Fibroblast of skin of scalp (primary cell): Measurements from ENCODE around the gene OVAAL.

ENCODE experiments used
- DNase-seq: peaks from one replicate; pipeline ENCODE4 v3.0.0-alpha.2; 2013

The OVAAL gene

DNA sequence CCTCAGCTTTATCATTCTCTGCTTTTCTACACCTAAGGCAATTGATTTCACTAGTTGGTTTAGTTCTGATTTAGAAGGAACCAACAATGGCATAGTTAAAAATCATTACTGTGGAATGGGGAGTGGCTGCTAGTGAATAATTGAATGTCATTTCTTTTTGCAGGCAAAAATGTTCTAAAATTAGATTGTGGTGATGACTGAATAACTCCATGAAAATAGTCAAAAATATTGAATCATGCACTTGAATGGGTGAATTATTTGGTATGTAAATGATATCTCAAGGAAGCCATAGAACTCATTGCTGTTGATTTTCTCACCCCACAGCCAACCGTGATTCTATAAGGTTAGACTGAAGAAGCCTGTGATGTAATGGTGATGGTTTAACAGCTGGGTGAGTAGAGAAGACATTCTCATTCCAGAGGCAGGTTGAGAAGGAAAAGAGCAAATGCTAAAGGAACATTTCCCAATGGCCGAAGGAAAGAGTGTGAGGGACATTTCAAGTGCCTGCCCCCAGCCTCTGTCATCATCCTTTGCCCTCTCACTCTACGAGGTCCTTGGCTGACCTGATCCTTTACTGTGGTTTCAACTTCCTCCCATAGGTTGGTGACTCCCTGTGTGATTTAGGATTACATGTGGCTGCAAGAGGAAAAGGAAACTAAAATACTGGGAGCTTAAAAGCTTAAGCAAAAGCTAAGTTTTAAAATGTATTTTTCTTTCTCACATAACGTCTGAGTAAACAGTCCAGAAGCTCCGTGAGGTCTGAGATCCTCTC lies 12.5 kb downstream of the OVAAL start:
- peak; percentile 70 for DNase-seq

- DNase-seq: no peak
Measured at GRCh38 chr1:180571832-180572636, 13.3 kb downstream of the OVAAL start.

DNA sequence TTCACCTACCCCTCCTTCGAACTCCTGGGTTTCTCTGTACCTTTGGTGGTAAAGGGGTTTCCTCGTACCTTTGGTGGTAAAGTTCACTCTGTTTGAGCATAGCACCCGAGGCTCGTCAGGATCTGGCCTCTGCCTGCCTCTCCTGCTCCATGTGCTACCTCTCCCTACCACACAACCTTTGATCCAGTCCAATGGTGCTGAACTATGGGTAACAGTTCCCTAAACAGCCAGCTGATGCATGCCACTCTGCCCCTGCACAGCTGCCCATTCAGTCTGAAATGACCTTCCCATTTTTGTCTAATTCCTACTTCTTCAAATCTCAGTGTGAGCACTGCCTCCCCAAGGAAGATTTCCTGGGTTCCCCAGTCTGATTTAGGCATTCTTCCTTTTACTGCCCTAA lies 14.0 kb downstream of the OVAAL start:
- no peak for DNase-seq

- no peak for DNase-seq
Measured at GRCh38 chr1:180574031-180574713, 15.4 kb downstream of the OVAAL start.

DNA sequence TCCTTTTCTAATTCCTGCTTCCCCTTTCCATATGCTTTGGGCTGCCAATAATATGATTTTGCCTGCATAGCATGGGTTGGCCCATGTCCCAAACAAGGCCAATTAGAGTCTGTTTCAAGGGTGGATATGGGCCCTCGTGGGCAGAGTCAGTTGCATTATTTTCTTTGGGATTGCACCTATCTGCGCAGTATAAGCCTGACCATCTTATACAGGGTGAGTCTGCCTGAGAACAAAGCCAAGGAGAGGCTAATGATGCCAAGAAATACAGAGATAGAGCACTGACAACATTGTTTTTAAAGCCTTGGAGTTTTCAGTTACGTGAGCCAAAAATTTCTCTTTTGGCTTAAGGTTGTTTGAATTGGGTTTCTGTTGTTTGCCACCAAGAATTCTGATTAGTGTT lies 18.6 kb downstream of the OVAAL start:
- no peak for DNase-seq

DNA sequence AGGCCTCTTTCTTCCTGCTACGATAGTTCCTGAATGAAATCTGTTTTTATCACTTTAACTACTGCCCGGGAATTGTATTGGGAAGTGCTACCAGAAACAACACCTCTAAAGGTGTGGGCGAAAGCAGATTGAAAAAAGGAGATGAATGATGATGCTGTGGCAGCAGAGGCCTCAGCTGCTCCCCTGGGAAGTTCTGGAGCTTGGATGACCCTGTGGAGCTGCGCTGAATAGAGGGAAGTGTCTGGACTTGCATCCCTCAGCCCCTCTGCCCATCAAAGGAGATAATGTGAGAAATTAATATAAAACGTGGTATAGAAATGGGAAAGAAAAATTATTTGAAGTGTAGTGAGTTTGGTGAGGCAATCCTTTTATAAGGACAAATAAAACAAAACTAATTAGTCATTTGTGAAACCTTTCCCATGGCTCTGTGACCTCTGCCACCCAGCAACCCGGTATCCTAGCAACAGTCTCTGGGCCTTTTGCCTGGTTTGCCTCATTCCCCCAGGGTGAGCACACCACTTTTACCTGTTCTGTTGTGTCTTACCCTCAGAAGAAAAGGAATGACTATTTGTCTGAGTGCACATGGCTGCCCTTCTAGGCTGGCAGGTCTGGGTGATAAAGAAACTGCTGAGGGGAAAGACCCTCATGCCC lies 21.3 kb downstream of the OVAAL start:
- DNase-seq: no peak

DNA sequence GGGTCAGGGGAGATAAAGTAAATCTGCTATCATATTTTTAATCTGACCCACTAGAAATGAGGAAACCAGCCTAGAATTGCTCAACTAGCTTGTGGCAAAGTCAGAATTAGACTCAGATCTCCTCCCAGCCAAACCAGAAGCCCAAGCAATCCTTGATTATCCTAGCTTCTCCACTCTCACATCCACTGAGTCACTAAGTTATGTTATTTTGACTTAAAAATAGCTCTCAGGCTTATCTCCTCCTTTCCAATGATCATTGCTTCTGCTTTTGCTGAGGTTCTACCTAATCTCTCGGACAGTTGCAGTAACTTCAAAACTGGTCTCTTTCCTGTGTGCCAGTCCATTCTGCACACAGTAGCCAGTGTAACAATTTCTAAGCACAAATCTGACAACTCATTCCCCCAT lies 22.9 kb downstream of the OVAAL start:
- DNase-seq: no peak

GRCh38 chr1:180584869-180585268 lies 26.1 kb downstream of the OVAAL start:
- no peak for DNase-seq

DNA sequence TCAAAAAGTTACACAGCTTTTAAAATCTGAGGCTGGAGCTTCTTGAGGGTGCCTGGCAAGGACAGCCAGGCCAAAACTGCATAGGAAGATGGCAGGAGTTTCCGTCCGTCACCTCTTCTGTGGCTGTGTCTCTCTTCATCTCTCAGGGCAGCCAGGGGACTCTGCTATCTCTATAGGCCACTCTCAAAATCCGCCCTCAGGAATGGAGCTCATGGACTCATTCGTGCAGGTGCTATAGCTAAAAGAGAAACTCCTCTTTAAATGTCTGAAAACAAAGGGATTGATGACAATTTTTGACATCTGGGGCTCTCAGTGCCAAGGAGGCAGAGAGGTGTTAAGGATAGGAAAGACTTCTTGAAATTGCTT lies 27.2 kb downstream of the OVAAL start:
- DNase-seq: no peak

DNA sequence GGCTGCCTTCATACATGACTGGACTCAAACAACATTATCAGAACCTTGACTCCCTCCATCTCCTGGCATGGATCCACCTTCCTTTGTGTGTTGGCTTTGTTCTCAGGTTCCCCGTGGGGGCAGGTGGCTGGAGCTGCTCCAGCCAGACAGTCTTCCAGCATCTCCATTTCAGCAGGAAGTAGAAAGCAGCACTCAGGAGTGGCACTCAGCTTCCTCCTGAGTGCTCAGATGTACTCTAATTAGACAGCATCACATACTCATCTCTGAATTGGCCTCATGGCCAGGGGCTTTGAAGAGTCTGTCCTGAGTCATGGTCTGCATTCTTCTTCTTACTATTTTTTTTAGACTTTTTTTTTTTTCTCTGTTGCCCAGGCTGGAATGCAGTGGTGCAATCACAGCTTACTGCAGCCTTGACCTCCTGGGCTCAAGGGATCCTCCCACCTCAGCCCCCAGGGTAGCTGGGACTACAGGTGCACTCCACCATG lies 27.9 kb downstream of the OVAAL start:
- DNase-seq: peak; percentile 68

GRCh38 chr1:180588121-180588520 lies 29.4 kb downstream of the OVAAL start:
- no peak for DNase-seq

DNA sequence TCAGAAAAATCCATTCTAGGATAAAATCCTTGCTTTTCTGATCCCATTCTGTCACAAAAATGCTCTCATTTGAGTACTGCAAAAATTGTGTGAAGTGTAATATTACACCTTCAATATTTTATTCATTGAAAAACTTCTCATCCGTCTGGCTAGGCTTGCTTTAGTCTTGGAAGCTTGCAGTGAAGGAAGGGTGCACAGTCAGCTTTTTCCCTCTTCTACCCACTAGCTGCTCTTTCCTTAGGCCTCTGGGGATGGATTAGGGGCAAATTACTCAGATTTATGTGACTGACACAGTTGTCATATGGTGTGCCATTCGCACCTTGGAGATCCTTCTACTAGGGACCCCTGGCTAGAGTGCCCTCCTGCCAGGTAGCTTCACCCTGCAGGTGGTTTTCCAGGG lies 32.1 kb downstream of the OVAAL start:
- DNase-seq: no peak

- no peak for DNase-seq
Measured at GRCh38 chr1:180593382-180593781, 34.6 kb downstream of the OVAAL start.

DNA sequence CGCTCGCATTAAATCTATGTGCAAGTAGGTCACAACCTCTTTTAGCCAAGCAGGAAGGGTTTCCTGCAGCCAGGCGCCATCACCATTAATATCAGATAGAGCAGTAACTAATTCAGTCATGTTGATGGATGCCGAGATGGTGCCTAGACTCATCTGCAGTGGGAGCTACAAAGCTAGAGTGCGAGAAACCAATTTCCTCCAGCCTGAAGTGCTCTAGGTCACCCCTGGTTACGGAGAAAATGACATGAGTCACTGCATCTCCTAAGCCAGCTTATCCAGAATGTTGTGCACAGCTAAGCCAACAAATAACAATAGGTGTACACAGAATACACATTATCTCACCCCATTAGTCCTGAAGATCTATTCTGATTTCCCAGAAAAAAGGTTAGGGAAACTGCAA lies 36.0 kb downstream of the OVAAL start:
- no peak for DNase-seq

GRCh38 chr1:180595966-180596365 lies 37.2 kb downstream of the OVAAL start:
- DNase-seq: no peak

GRCh38 chr1:180597520-180597919 lies 38.8 kb downstream of the OVAAL start:
- no peak for DNase-seq

DNA sequence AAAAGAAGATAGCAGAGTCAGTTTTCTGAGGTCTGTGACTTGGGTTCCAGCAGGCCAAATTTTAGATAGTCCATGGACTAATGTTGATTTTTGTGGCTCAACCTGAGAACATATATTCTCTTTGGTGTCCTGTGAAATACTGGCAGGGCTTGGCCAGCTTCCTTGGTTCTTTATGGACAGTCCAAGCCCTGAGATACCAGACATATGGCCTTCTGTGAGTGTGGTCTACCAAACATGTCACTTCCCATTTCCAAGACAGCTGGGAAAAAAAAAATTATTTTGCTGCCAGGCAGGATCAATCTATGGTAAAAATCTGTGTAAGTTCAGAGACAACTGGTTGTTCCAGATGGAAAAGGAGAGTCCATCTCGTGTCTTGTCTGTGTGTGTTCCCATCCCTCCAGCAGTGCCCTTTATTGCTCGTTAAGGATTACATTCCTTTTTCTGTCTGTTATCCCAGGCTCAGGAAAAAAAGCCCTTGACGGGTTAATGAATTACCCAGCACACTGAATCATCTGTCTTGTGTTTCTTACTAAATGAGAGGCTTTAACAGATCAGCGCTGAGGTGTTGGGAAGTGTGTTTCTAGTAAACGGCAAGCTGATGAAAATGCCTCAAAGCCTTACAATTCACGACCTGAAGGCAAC lies 39.7 kb downstream of the OVAAL start:
- DNase-seq: no peak

GRCh38 chr1:180600343-180600742 lies 41.6 kb downstream of the OVAAL start:
- DNase-seq: no peak

DNA sequence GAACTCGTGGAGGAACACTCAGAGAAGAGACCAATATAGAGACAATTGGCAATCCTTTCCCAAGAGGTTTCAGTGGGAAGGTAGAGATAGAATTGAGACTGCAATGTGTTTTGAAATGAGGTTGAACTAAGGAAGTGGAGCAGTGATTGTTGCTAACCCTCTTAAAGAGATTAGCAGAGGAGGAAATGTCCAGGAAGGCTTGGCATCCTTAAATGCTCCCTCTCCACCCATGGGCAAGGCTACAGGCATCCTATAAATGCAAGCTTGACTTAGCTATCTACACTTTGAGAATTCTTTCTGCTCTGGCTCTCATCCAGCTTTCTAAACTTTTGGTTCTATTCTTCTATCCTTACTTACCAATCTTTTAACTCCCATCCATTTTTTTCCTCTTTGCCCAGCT lies 42.7 kb downstream of the OVAAL start:
- DNase-seq: no peak

GRCh38 chr1:180603223-180603849 lies 44.6 kb downstream of the OVAAL start:
- no peak for DNase-seq

DNA sequence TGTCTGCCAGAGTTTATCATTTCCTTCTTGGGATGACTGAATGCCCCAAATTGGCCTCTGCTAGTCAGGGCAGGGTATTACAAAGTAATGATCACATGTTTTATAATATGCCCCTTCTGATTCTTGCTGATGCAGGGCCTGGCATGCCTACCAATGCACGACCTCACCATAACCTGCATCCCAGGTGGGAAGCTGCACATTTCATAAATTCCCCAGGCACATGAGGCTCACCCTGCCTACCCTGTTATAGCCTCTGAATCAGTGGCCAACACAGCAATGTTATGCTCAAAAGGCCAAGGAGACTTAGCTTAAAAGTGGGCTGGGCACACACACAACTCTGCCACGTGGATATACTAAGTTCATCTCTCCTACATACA lies 45.1 kb downstream of the OVAAL start:
- DNase-seq: no peak

GRCh38 chr1:180606155-180606554 lies 47.4 kb downstream of the OVAAL start:
- DNase-seq: no peak
